ENCODE data around the gene SLC25A14. TPM values are rescaled to one million over a fixed set of nuclear protein-coding genes. Genes with fewer than 3 reads are reported as not detected.
"Not testable (repeated sequence)": the region's sequence is repeated elsewhere in the genome, so short reads cannot be mapped to it uniquely, and the experiment has no call there.

SLC25A14 gene, protein sequence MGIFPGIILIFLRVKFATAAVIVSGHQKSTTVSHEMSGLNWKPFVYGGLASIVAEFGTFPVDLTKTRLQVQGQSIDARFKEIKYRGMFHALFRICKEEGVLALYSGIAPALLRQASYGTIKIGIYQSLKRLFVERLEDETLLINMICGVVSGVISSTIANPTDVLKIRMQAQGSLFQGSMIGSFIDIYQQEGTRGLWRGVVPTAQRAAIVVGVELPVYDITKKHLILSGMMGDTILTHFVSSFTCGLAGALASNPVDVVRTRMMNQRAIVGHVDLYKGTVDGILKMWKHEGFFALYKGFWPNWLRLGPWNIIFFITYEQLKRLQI
- polyA plus RNA-seq (ENCODE audit: insufficient read length in 4 of 4), result 10 to 100 TPM; 20.7 to 27.0 (median 21.4) TPM

DNA sequence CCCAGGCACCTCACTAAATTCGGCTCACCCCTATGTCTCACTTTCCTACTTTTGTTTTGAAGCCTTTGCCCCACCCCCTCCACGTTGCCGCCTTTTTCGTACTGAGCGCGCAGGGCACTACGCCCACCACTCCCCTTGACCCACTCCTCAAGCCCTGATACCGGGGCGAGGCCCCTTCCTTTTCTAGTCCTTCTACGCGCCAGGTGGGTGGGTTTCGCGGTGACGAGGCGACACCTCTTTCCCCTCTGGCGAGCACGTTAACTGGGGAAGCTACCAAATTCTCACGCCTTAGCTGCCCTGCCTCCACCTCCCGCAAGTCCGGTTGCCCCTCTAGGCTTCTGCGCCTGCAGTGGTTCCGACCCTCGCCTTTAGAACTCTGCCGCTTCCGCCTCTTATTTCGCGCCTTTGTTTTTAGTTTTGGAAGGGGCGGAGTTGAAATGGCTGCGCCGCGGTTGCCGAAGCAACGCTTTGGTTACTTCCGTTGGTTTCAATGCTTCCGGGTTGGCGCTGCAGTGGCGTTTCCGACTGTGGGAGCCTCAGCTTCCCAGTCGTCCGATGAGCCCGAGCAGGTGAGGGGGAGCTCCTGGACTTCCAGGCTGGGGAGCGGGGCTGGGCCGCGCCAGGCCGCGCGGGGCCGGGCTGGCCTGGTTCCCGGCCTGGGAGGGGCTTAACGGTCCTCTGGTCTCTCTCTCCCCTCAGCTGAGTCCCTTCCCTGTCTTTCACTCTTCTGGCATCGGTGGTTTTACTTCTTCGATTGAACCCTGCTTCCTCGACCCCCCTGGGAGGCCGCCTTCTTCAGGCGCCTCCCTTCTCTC lies at the start of gene SLC25A14:
TSS of gene SLC25A14 (plus strand) at position 512 of the 815 bp plus-strand sequence. CDS start 360 bp downstream, outside the sequence.
- peak; percentile 55 to 62 (median 58) for DNase-seq (ENCODE audit: low read depth in 4 of 4, low spot score in 3 of 4)

DNA sequence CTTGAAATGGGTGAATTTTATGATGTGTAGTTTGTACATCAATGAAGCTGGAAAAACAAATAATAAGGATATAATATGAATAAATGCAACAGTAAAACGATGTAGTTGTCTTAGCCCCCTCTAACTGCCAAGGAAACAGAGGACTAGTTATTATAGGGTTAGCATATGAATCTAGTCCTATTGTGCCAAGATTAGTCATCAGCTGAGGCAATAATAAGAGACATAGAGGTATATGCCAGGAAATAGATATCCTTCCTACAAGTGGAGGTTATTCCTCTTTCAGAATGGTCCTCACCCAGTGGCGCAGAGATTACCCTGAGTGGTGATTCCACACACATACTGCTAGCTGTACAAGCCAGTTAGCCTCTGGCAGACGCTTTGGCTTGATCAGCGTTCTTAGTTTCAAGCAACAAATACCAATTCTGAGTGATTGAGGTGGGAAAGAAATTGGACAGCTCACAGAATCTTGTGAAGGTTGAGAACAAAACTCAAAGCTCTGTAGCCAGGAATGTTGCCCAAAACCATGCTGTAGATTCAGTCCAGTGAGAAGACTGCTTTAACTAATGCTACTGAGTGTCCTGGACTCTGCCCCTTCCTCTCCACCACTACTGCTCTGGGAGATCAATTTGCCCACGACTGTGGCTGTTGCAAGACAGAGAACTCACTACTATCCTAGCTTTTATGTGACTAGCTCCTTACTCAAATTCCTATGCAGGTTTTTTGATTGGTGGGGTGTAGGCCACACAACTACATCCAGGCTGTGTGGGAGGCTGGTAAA lies 44.0 kb upstream of the SLC25A14 start:
- DNase-seq (ENCODE audit: low read depth in 4 of 4, low spot score in 3 of 4), result no peak

DNA sequence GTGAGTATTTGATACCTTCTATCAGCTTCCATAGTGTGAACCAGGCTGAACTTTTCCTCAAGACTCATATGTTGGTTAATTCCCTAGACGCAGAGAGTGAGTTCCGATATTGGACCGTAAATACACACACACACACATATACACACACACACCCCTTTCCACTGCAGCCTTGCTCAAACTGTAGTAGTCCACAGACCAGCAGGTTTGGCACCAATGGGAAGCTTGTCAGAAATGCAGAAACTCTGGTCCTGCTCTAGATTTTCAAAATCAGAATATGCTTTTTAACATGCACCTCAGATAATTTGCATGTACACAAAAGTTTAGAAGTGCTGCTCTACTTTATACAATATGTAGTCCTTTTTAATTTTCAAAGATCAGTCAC lies 43.4 kb upstream of the SLC25A14 start:
- DNase-seq (ENCODE audit: low read depth in 4 of 4, low spot score in 3 of 4), result no peak

- DNase-seq (ENCODE audit: low read depth in 4 of 4, low spot score in 3 of 4), result no peak
These were observed 43.0 kb upstream of the SLC25A14 start for GRCh38 chrX:130296743-130297142.

DNA sequence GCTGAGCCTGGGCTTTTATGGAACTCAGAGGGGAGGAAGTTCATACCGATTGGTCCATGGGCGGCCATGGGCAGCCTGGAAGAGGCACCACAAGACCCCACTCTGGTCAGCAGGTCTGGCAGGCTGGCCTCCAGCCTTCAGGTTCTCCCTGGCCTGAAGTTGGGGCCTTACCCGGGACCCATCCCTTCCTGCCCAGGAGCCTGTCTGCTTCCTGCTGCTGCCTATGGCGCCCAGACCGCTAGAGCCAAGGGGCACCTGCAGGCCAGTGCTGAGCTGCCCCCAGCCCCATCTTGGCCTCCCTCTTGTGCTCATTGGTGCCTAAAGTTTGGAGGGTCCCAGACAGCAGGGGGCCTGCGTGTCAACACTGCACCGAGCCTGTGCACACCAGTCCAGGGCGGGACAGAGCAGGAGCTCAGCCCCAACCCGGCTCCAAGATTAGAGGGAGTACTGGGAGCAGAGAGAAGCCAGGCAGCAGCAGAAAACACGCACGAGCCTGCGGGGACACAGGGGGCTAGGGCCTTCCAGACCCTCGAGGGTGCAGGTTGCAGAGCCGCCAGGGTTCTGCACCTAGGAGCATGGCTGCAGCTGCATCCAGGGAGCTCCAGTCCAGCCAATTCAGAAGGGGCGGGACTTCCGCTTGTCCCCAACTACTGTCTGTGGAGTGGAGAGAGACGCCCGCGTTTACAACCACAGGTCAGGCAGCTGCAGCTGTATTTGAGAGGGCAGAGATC lies 40.3 kb upstream of the SLC25A14 start:
- no peak for DNase-seq (ENCODE audit: low read depth in 4 of 4, low spot score in 3 of 4)

- DNase-seq (ENCODE audit: low read depth in 4 of 4, low spot score in 3 of 4), result no peak
These were observed 39.8 kb upstream of the SLC25A14 start for GRCh38 chrX:130300010-130300282.

GRCh38 chrX:130301405-130301804 lies 38.3 kb upstream of the SLC25A14 start:
- no peak for DNase-seq (ENCODE audit: low read depth in 4 of 4, low spot score in 3 of 4)

DNA sequence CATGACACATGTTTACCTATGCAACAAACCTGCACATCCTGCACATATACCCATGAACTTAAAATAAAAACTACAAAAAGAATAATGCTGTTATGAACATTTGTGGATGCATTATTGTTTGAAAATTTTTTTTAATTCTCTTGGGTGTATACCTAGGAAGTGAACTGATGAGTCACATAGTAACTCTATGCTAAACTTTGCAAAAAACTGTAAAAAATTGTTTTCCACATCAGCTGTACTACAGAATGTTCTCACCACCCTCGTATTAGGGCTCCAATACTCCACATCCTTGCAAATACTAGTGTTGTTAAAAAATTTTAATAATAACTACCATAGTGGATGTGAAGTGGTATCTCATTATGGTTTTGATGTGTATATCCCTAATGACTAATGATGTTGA lies 37.7 kb upstream of the SLC25A14 start:
- DNase-seq (ENCODE audit: low read depth in 4 of 4, low spot score in 3 of 4), result no peak

GRCh38 chrX:130304587-130305368 lies 34.9 kb upstream of the SLC25A14 start:
- DNase-seq (ENCODE audit: low read depth in 4 of 4, low spot score in 3 of 4), result no peak

DNA sequence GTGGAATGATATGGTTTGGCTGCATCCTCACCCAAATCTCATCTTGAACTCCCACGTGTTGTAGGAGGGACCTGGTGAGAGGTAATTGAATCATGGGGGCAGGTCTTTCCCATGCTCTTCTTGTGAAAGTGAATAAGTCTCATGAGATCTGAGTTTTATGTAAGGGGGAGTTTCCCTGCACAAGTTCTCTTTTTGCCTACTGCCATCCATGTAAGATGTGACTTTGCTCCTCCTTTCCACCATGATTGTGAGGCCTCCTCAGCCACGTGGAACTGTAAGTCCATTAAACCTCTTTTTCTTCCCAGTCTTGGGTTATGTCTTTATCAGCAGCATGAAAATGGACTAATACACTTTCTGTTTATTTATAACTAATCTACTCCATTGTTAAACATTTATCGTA lies 19.8 kb upstream of the SLC25A14 start:
- DNase-seq (ENCODE audit: low read depth in 4 of 4, low spot score in 3 of 4), result not testable (repeated sequence)

GRCh38 chrX:130321550-130321949 lies 18.2 kb upstream of the SLC25A14 start:
- DNase-seq (ENCODE audit: low read depth in 4 of 4, low spot score in 3 of 4), result no peak

DNA sequence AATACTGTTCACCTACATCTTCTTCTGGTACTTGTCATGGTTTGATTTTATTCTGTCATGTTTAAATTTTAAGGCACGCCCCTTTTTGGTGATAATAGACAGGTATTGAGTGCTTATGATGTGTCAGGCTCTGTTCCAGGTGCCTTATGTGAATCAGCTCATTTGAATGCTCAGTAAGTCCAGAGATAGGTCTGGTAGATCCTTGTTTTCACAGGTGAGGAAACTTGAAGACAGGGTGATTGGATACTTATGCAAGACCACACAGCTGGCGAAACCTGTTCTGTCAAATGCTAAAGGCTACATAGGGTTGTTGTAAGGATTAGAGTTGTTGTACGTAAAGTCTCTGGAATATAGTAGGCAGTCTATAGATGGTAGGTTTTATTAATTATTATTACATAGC lies 9.6 kb upstream of the SLC25A14 start:
- no peak for DNase-seq (ENCODE audit: low read depth in 4 of 4, low spot score in 3 of 4)

- no peak for DNase-seq (ENCODE audit: low read depth in 4 of 4, low spot score in 3 of 4)
These were observed 9.0 kb upstream of the SLC25A14 start for GRCh38 chrX:130330706-130331105.

GRCh38 chrX:130336531-130336930 lies 3.2 kb upstream of the SLC25A14 start:
- DNase-seq (ENCODE audit: low read depth in 4 of 4, low spot score in 3 of 4), result no peak

- not testable (repeated sequence) for DNase-seq (ENCODE audit: low read depth in 4 of 4, low spot score in 3 of 4)
These were observed 850 bp upstream of the SLC25A14 start for GRCh38 chrX:130338869-130339268.

GRCh38 chrX:130340271-130340670 lies 552 bp downstream of the SLC25A14 start:
- DNase-seq (ENCODE audit: low read depth in 4 of 4, low spot score in 3 of 4), result no peak

- no peak for DNase-seq (ENCODE audit: low read depth in 4 of 4, low spot score in 3 of 4)
These were observed 3.7 kb downstream of the SLC25A14 start for GRCh38 chrX:130343411-130343810.

GRCh38 chrX:130347321-130347720 lies 7.6 kb downstream of the SLC25A14 start:
- DNase-seq (ENCODE audit: low read depth in 4 of 4, low spot score in 3 of 4), result no peak

- no peak for DNase-seq (ENCODE audit: low read depth in 4 of 4, low spot score in 3 of 4)
These were observed 11.8 kb downstream of the SLC25A14 start for GRCh38 chrX:130351567-130351966.

GRCh38 chrX:130352050-130352449 lies 12.3 kb downstream of the SLC25A14 start:
- DNase-seq (ENCODE audit: low read depth in 4 of 4, low spot score in 3 of 4), result not testable (repeated sequence)
